Endothelial cell of umbilical vein (primary cell): Measurements from ENCODE around the gene TOB2. TPM values are rescaled to one million over a fixed set of nuclear protein-coding genes. Genes with fewer than 3 reads are reported as not detected.
"Not testable (repeated sequence)": the region's sequence is repeated elsewhere in the genome, so short reads cannot be mapped to it uniquely, and the experiment has no call there.

ENCODE experiments used
- BruUV-seq: library from RNA; stranded (reverse); fragments of 400-500 nt; replicated peaks from 2 replicates; lab custom pipeline; 2021; lab: Mats Ljungman, UMichigan
- CTCF ChIA-PET: fragments of 300-600, 350-600 bp; sonication (Branson Sonifier 250); formaldehyde crosslinking; loops from one replicate; lab custom pipeline; 2021; ENCODE audit warnings: antibody characterized with exemption, inconsistent platforms; lab: Charles Lee
- POLR2A ChIA-PET: fragments of 300-600, 350-600 bp; sonication (Branson Sonifier 250); formaldehyde crosslinking; loops from one replicate; lab custom pipeline; 2021; ENCODE audit warnings: antibody characterized with exemption, inconsistent platforms; lab: Charles Lee
- DNase-seq: peaks from one replicate; pipeline ENCODE4 v3.0.0-alpha.2; 2011; ENCODE audit warnings: low read depth, low spot score
- FAIRE-seq: peaks from 2 replicates; lab custom pipeline; 2011; peaks lifted over from hg19 to GRCh38; lab: Jason Lieb, UNC
- H2AFZ ChIP-seq: 2 replicates; pipeline ENCODE4 v1.6.0; 2012; ENCODE audit warnings: low read depth, low read length, control low read depth, inconsistent platforms
- H3K27ac ChIP-seq: 2 replicates; pipeline ENCODE4 v1.5.1; 2011; ENCODE audit warnings: low read depth, mild to moderate bottlenecking, control low read depth, low read length, moderate library complexity; ENCODE audit not compliant: insufficient read depth
- H3K27me3 ChIP-seq, 2 experiments: 2 replicates each; pipeline versions ENCODE4 v1.6.0 to v1.6.1; 2011; ENCODE audit warnings: low read length in 2 of 2, mixed read lengths in 1 of 2; ENCODE audit not compliant: control insufficient read depth in 2 of 2, insufficient read depth in 2 of 2
- H3K36me3 ChIP-seq, 2 experiments: 2 replicates in 1 of 2; 3 replicates in 1 of 2; pipeline ENCODE4 v1.5.1; 2011; ENCODE audit warnings: low read length in 2 of 2, mild to moderate bottlenecking in 1 of 2, moderate library complexity in 1 of 2; ENCODE audit not compliant: control insufficient read depth in 2 of 2, insufficient read depth in 2 of 2; ENCODE audit errors: extremely low read depth in 1 of 2
- H3K4me1 ChIP-seq: 3 replicates; pipeline ENCODE4 v1.5.1; 2011; ENCODE audit warnings: mild to moderate bottlenecking, low read length; ENCODE audit not compliant: control insufficient read depth, insufficient read depth; ENCODE audit errors: extremely low read depth
- H3K4me2 ChIP-seq: 2 replicates; pipeline ENCODE4 v1.6.1; 2011; ENCODE audit warnings: low read length, control low read depth, mixed read lengths; ENCODE audit not compliant: insufficient read depth
- H3K4me3 ChIP-seq, 3 experiments: fragments of 200-600 bp in 1 of 3; sonication (generic), shearing (Covaris generic) in 1 of 3; replicated peaks in 1 of 3; 2 replicates each; pipeline ENCODE4 v1.5.1; 2011 to 2016; ENCODE audit warnings: control low read depth in 3 of 3, low read length in 3 of 3, mild to moderate bottlenecking in 2 of 3, inconsistent platforms in 1 of 3, low read depth in 1 of 3, moderate library complexity in 1 of 3; ENCODE audit not compliant: insufficient read depth in 1 of 3
- H3K79me2 ChIP-seq: 2 replicates; pipeline ENCODE4 v1.6.0; 2012; ENCODE audit warnings: low read length, inconsistent platforms; ENCODE audit not compliant: control insufficient read depth, insufficient read depth
- H3K9ac ChIP-seq: replicated peaks from 2 replicates; pipeline ENCODE3; 2011; ENCODE audit warnings: low read length, control low read depth; ENCODE audit not compliant: insufficient read depth; ENCODE audit errors: extremely low read depth
- H3K9me1 ChIP-seq: replicated peaks from 3 replicates; pipeline ENCODE4 v1.6.0; 2011; ENCODE audit warnings: mild to moderate bottlenecking, low read length; ENCODE audit not compliant: control insufficient read depth, insufficient read depth; ENCODE audit errors: extremely low read depth
- H3K9me3 ChIP-seq: replicated peaks from 2 replicates; pipeline ENCODE4 v1.5.1; 2012; ENCODE audit warnings: low read length, inconsistent platforms; ENCODE audit not compliant: control insufficient read depth, insufficient read depth
- H4K20me1 ChIP-seq: replicated peaks from 2 replicates; pipeline ENCODE3; 2011; ENCODE audit warnings: mild to moderate bottlenecking, low read length; ENCODE audit not compliant: control insufficient read depth, insufficient read depth; ENCODE audit errors: extremely low read depth
- dilution Hi-C: fragments of 300-500 bp; cut with MboI; formaldehyde crosslinking; loops from one replicate; pipeline ENCODE4 v1.15.0; 2019; ENCODE audit warnings: low sequenced_read_pairs; ENCODE audit not compliant: extremely low pct_ligation_motif_present
- intact Hi-C: fragments of 100-400 bp; cut with micrococcal nuclease; formaldehyde crosslinking; loops from one replicate; pipeline ENCODE4 v1.10.0; 2022
- polyA plus RNA-seq, 4 experiments: library from polyadenylated mRNA; depleted of rRNA in 3 of 4; stranded (reverse) in 3 of 4; unstranded in 1 of 4; fragments of >200 nt; gene quantifications; 2 replicates each; pipeline versions ENCODE4 v1.2.1 to v1.2.3, GENCODE V29; 2011 to 2012; ENCODE audit warnings: missing spikeins in 1 of 4
- total RNA-seq: library from RNA; stranded (reverse); gene quantifications from 2 replicates; pipeline ENCODE4 v1.2.3, GENCODE V29; 2021

The TOB2 gene
- total and polyA plus RNA-seq, 2 donors (not counting 3 experiments of a cell fraction or from before 2014, with no cell fraction given): 21.7 to 44.7 TPM

DNA sequence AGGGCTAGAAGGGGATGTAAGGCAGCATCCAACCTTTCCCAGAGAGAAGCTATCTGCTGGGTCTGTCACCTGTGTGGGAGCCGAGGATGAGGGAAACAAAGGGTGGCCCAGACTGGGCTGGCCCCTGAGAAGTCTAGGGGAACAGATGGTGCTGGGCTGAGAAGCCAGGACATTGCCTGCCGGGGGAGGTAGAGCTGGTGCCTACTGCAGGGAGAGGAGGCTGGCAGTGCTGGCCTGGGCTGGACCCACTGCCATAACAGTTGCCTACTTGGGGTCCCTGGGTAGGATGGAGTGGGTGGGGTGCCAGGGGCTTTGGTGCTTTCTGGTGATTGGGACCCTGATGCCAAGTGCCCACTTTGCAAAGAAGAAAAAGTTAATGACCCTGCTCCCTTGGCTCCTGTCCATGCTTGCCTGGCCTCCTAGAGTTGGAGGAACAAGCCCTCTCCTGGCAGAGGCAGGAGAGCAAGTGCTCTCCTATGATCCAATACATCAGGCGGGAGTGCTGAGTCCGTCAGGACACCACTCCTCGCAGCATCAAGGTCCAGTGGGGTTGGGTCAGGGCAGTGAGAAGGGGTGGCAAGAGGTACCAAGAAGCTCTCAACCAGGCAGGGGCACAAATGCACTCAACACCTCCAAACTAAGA, 12.1 kb downstream of the TOB2 start:
- H3K9me1 ChIP-seq, FAIRE-seq, dilution Hi-C loops, H3K4me3 ChIP-seq, H3K27me3 ChIP-seq, CTCF ChIA-PET, H3K9ac ChIP-seq, BruUV-seq, H4K20me1 ChIP-seq, H2AFZ ChIP-seq, DNase-seq, H3K9me3 ChIP-seq, H3K4me2 ChIP-seq, H3K27ac ChIP-seq, intact Hi-C loops, POLR2A ChIA-PET, H3K4me1 ChIP-seq: not testable (repeated sequence)
- peaks cover 41% of the 10 kb centered on the region for H3K79me2 ChIP-seq
- peaks cover 6 to 42% of the 10 kb centered on the region in 2 experiments for H3K36me3 ChIP-seq

DNA sequence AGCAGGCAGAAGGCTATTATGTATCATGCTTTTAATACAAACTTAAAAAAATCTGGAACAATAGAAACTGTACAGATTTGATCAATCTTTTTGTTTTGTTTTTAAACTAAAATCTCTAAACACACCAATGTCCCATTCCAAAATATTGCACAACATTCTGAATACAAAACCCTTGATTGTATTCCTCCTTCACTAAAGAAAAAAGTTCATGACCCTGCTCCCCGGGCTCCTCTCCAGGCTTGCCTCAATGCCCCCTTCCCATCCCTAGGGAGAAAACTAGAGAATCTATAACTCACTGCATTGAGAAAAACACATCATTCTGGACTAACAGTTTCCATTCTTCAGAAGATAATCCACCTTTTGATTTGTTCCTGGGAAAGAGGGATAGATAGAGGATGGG, 13.1 kb downstream of the TOB2 start:
- H3K4me2 ChIP-seq, BruUV-seq, H3K9me1 ChIP-seq, H3K27ac ChIP-seq, dilution Hi-C loops, H3K4me1 ChIP-seq, intact Hi-C loops, H4K20me1 ChIP-seq, H3K9ac ChIP-seq, H3K27me3 ChIP-seq, POLR2A ChIA-PET, FAIRE-seq, H3K4me3 ChIP-seq, DNase-seq, H2AFZ ChIP-seq, CTCF ChIA-PET, H3K9me3 ChIP-seq: not testable (repeated sequence)
- peaks cover 32% of the 10 kb centered on the region for H3K79me2 ChIP-seq
- H3K36me3 ChIP-seq: peaks cover 2 to 38% of the 10 kb centered on the region in 2 experiments
